HuH-7 (cell line): ENCODE measurements around the gene TIPARP.

ENCODE experiments used
- DNase-seq: peaks from one replicate; pipeline ENCODE4 v3.0.0; 2011; ENCODE audit warnings: low spot score

TIPARP gene

DNA sequence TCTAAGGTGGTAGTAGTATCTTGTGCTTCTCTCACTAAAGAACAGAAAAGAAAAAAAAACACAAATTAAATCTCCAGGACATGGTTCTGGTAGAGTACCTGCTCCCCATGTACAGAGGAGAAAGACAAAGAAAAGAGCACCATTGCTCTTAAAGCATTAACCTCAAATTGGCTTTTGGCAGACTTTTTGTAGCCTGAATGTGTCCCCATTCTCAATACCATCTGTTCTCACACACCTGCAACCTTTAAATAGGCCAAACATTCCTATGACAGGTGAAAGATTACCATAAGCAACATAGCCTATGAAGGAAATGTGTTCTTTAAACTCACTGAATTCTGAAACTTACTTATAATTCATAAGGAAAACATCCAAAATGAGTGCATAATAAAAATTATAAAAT, 68.0 kb downstream of the TIPARP start:
- no peak for DNase-seq

DNA sequence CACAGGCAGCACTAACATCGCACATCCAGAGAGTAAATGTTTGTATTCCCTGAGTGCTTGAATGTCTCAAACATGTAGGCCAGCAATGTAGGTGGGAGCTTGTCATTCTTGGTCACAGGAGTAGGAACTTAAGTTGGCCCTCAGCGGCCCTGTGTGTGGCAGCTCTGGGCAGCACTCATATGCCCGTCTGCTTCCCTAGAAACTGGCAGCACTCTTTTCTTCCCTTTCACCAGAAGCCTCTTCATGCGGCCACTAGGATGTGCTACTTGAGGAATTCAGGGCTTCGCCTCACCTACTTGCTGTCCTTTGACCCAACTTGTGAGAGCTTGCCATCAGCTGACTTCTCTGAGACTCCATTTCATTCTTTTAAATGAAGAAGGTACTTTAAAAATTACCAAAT, 69.5 kb downstream of the TIPARP start:
- DNase-seq = no peak

DNA sequence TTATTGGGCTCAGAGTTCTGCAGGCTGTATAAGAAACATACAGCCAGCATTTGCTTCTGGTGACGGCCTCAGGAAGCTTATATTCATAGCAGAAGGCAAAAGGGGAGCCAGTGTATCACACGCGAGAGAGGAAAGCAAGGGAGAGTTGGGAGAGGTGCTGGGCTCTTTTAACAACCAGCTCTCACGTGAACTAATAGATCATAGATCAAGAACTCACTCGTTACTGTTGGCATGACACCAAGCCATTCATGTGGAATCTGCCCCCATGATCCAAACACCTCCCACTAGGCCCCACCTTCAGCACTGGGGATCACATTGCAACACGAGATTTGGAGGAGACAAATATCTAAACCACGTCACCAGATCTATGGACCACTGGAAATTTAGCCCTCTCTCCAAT, 70.2 kb downstream of the TIPARP start:
- DNase-seq = no peak

DNA sequence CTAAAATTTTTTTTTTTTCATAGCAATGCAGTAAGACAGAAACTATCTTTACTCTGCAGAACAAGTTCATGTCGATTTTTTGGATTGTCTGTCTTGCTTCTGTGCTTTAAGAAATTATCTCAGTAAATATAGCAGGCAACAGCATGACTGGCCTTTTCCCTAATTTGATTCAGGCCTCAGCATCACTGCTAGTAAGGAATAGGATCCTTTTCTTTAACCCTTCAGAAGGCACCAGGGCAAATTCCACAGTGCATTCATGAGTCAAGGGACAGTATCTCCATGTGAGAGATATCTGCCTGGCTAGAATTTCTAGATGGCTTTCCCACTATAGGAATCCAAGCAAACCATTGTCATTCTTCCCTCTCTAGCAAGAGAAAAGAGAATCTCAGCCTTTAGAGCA, 71.4 kb downstream of the TIPARP start:
- no peak for DNase-seq

DNA sequence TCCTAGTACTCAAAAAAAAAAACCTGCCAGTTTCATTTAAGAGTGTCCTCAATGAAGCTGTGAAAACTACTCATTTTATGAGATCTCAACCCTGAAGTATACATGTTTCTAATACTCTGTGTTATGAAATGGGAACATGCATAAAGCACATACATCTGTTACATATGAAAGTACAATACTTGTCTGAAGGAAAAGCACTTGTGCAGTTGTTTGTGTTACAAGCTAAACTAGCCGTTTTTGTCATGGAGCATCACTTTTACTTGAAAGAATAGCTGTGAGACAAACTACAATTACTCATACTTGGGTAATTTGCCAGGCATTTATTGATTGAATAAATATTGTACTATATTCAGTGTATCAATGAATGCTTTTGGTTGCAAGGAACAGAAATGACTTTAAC, 72.7 kb downstream of the TIPARP start:
- DNase-seq = no peak

DNA sequence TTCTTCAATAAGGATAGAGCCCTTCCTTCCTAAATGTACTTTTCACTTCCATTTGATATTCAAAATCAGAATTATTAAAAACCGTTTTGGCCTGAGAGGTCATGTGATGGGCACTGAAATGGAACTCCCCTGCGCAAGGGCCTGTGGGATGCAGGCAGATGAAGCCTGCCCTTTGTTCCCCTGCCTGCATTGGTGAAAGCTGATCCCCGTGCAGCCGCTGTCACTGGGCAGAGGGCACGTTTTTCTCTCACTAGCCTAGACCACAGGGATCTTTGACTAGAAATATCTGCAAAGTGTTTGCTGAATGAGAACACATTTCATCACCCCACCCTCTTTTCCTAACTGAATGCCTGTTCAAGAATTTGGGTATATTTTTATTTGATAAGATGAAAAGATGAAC, 74.9 kb downstream of the TIPARP start:
- DNase-seq = peak; percentile 52

DNA sequence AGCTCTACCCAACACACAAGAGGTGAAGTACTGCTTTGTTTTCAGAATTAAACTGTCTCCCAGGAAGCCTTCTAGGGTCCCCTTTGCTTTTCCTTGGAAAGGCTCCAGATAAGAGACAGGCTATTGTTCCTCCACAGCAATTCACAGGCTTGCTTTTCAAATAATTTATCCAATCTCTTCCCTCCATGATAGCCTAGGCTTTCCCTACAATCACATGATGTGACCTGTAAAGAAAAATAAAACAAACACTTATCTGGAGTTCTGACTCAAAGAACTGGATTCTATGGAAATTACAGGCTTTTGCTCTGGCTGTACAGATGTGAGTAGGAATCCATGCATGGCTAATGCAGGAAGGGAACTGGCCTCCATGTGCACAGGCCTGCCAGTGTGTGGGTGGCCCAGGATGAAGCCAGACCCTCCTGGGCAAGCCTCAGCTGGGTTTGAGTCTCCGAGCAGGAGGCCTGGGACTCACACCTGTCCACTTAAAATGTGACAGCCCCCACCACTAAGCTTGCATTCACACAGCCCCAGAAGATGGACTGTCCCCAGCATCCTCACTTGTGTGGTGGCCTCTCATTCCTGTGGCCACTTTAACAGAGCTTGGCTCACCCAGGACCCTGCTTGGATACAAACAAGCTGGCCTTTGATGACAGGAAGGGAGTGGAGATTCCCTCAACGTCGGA, 75.9 kb downstream of the TIPARP start:
- DNase-seq = no peak

DNA sequence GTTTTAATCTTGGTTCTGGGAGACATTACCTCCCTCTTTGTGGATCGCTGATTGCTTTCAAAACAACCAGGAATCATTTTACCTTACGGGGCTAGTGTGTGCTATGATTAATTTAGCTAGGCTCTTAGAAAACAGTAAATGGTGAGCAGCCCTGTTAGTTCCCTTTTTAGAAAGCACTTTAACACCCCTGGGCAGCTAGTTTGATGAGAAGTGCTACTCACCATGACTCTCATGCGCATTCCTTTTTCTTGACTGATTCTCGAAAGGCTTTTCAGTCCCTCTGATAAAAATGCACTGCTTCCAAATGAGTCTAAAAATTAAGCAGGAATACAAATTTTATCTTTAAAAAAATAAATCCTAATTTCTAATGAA, 76.5 kb downstream of the TIPARP start:
- no peak for DNase-seq

DNA sequence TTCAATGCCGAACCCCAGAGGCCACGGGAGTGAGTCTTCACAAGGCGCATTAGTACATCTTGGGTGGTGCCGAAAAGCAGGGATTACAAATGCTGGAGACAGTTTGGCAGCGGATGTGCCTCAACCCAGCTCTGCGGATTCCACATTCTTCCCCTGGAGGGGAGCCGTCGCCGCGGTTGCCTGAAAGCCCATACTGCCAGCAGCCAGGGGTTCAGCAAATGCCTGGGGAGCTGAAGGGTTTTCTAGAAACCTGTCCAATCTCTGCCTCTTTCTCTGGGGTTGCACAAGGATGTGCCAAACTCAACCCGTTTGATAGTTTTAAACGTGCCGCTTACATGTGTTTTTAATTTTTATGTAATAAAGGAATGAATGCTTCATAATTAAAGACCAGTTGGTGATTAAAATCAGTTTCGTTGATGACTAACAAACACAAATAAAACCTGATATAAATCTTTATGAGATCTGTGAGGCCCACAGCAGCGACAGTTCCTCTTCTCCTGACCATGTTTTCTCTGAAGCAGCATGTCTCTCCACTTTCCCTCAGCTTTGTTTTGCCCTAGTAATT, 77.2 kb downstream of the TIPARP start:
- DNase-seq = no peak
